Measurements from ENCODE around the gene ARL8B.

The ARL8B gene

GRCh38 chr3:5166846-5167245 is 44.8 kb downstream of the ARL8B start:
- no peak overlapping the region for H3K18ac ChIP-seq (ENCODE audit: low read length)
- H2AK5ac ChIP-seq (ENCODE audit: low read depth, low read length), result no peak overlapping the region
- no peak overlapping the region for H3K9ac ChIP-seq (ENCODE audit: low read depth, low read length, poor library complexity)
- H3K36me3 ChIP-seq (replicated peaks in 1 of 2; ENCODE audit: control insufficient read depth in 2 of 2, insufficient read depth in 2 of 2, low read length in 2 of 2), result peaks cover 0 to 16% of the 10 kb centered on the region in 2 donors
- no peaks in the 10 kb centered on the region for H3K9me3 ChIP-seq (replicated peaks in 1 of 2; ENCODE audit: control insufficient read depth in 2 of 2, insufficient read depth in 1 of 2, low read depth in 1 of 2, low read length in 2 of 2)
- no peak overlapping the region for H4K8ac ChIP-seq (ENCODE audit: low read depth, low read length)
- no peak overlapping the region for H3K4me2 ChIP-seq (ENCODE audit: insufficient read depth, low read length, poor library complexity, severe bottlenecking)
- H4K91ac ChIP-seq (ENCODE audit: low read depth, low read length, poor library complexity), result no peak overlapping the region
- H3K27ac ChIP-seq (replicated peaks; ENCODE audit: low read length), result no peak overlapping the region
- H3K79me1 ChIP-seq (ENCODE audit: low read depth, low read length), result no peaks in the 10 kb centered on the region
- no peak overlapping the region for H2BK120ac ChIP-seq (ENCODE audit: low read depth, low read length)
- WGBS, 2 donors (ENCODE audit: extremely low coverage in 2 of 2, insufficient read length in 2 of 2, insufficient replicate concordance in 1 of 2), result no CpG with 5 or more reads among the region's 2 CpGs
- no peak overlapping the region for H3K4ac ChIP-seq (ENCODE audit: low read length)
- H2BK15ac ChIP-seq (ENCODE audit: low read length), result no peak overlapping the region
- H2BK5ac ChIP-seq (ENCODE audit: low read length), result no peak overlapping the region
- no peak overlapping the region for H2BK12ac ChIP-seq (ENCODE audit: low read length)
- H3K23ac ChIP-seq (ENCODE audit: low read depth, low read length, poor library complexity), result no peak overlapping the region
- no peak overlapping the region for H2AFZ ChIP-seq (ENCODE audit: low read length)
- no peak overlapping the region for H3K4me3 ChIP-seq (ENCODE audit: low read length in 2 of 2)
- no peaks in the 10 kb centered on the region for H3K27me3 ChIP-seq (ENCODE audit: control insufficient read depth in 3 of 3, insufficient read depth in 3 of 3, low read depth in 1 of 3, low read length in 3 of 3)
- no peak overlapping the region for H3K14ac ChIP-seq (ENCODE audit: low read length)
- H3K4me1 ChIP-seq (ENCODE audit: control insufficient read depth in 2 of 2, insufficient read depth in 1 of 2, low read depth in 1 of 2, low read length in 2 of 2), result peaks cover 0 to 3% of the 10 kb centered on the region in 2 donors
- no peak for DNase-seq (ENCODE audit: low spot score)

DNA sequence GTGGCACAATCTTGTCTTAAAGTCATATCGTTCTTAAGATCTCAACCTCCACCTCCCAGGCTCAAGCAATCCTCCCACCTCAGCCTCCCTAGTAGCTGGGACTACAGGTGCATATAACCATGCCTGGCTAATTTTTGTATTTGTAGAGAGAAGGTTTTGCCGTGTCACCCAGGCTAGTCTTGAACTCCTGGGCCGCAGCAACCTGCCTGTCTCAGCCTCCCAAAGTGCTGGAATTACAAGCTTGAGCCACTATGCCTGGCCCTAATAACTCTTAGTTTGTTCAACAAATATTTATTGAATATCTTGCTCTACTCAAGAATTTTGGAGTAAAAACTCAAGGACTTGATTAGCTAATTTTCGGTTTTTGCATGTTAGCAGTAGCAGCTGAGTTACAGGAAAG is 46.0 kb downstream of the ARL8B start:
- no peaks in the 10 kb centered on the region for H3K27me3 ChIP-seq (ENCODE audit: control insufficient read depth in 3 of 3, insufficient read depth in 3 of 3, low read depth in 1 of 3, low read length in 3 of 3)
- no peaks in the 10 kb centered on the region for H3K9me3 ChIP-seq (replicated peaks in 1 of 2; ENCODE audit: control insufficient read depth in 2 of 2, insufficient read depth in 1 of 2, low read depth in 1 of 2, low read length in 2 of 2)
- no peak for DNase-seq (ENCODE audit: low spot score)
- H2BK12ac ChIP-seq (ENCODE audit: low read length), result no peak overlapping the region
- H2BK120ac ChIP-seq (ENCODE audit: low read depth, low read length), result no peak overlapping the region
- no peak overlapping the region for H3K9ac ChIP-seq (ENCODE audit: low read depth, low read length, poor library complexity)
- no peak overlapping the region for H3K18ac ChIP-seq (ENCODE audit: low read length)
- H3K79me1 ChIP-seq (ENCODE audit: low read depth, low read length), result no peaks in the 10 kb centered on the region
- no peak overlapping the region for H2AK5ac ChIP-seq (ENCODE audit: low read depth, low read length)
- H2BK5ac ChIP-seq (ENCODE audit: low read length), result no peak overlapping the region
- H3K4me3 ChIP-seq (ENCODE audit: low read length in 2 of 2), result no peak overlapping the region
- no peak overlapping the region for H4K8ac ChIP-seq (ENCODE audit: low read depth, low read length)
- no peak overlapping the region for H3K27ac ChIP-seq (replicated peaks; ENCODE audit: low read length)
- no peak overlapping the region for H3K4me2 ChIP-seq (ENCODE audit: insufficient read depth, low read length, poor library complexity, severe bottlenecking)
- no peak overlapping the region for H2AFZ ChIP-seq (ENCODE audit: low read length)
- H2BK15ac ChIP-seq (ENCODE audit: low read length), result no peak overlapping the region
- no peak overlapping the region for H3K23ac ChIP-seq (ENCODE audit: low read depth, low read length, poor library complexity)
- no peak overlapping the region for H3K14ac ChIP-seq (ENCODE audit: low read length)
- H3K36me3 ChIP-seq (replicated peaks in 1 of 2; ENCODE audit: control insufficient read depth in 2 of 2, insufficient read depth in 2 of 2, low read length in 2 of 2), result peaks cover 4 to 28% of the 10 kb centered on the region in 2 donors
- no peak overlapping the region for H4K91ac ChIP-seq (ENCODE audit: low read depth, low read length, poor library complexity)
- no peak overlapping the region for H3K4ac ChIP-seq (ENCODE audit: low read length)
- WGBS, 2 donors (ENCODE audit: extremely low coverage in 2 of 2, insufficient read length in 2 of 2, insufficient replicate concordance in 1 of 2), result no CpG with 5 or more reads among the region's 4 CpGs
- no peaks in the 10 kb centered on the region for H3K4me1 ChIP-seq (ENCODE audit: control insufficient read depth in 2 of 2, insufficient read depth in 1 of 2, low read depth in 1 of 2, low read length in 2 of 2)

GRCh38 chr3:5169807-5170206 is 47.7 kb downstream of the ARL8B start:
- WGBS, 2 donors (ENCODE audit: extremely low coverage in 2 of 2, insufficient read length in 2 of 2, insufficient replicate concordance in 1 of 2), result no CpG with 5 or more reads among the region's 2 CpGs
- no peak overlapping the region for H2AFZ ChIP-seq (ENCODE audit: low read length)
- H2BK12ac ChIP-seq (ENCODE audit: low read length), result no peak overlapping the region
- no peak overlapping the region for H3K9ac ChIP-seq (ENCODE audit: low read depth, low read length, poor library complexity)
- DNase-seq (ENCODE audit: low spot score), result no peak
- H3K27ac ChIP-seq (replicated peaks; ENCODE audit: low read length), result no peak overlapping the region
- H2AK5ac ChIP-seq (ENCODE audit: low read depth, low read length), result no peak overlapping the region
- H3K18ac ChIP-seq (ENCODE audit: low read length), result no peak overlapping the region
- H3K23ac ChIP-seq (ENCODE audit: low read depth, low read length, poor library complexity), result no peak overlapping the region
- no peak overlapping the region for H2BK5ac ChIP-seq (ENCODE audit: low read length)
- H3K79me1 ChIP-seq (ENCODE audit: low read depth, low read length), result no peaks in the 10 kb centered on the region
- no peak overlapping the region for H2BK15ac ChIP-seq (ENCODE audit: low read length)
- H2BK120ac ChIP-seq (ENCODE audit: low read depth, low read length), result no peak overlapping the region
- no peak overlapping the region for H3K4ac ChIP-seq (ENCODE audit: low read length)
- no peaks in the 10 kb centered on the region for H3K27me3 ChIP-seq (ENCODE audit: control insufficient read depth in 3 of 3, insufficient read depth in 3 of 3, low read depth in 1 of 3, low read length in 3 of 3)
- no peak overlapping the region for H3K4me3 ChIP-seq (ENCODE audit: low read length in 2 of 2)
- H3K4me2 ChIP-seq (ENCODE audit: insufficient read depth, low read length, poor library complexity, severe bottlenecking), result no peak overlapping the region
- peaks cover 5 to 42% of the 10 kb centered on the region in 2 donors for H3K36me3 ChIP-seq (replicated peaks in 1 of 2; ENCODE audit: control insufficient read depth in 2 of 2, insufficient read depth in 2 of 2, low read length in 2 of 2)
- H4K91ac ChIP-seq (ENCODE audit: low read depth, low read length, poor library complexity), result no peak overlapping the region
- no peak overlapping the region for H4K8ac ChIP-seq (ENCODE audit: low read depth, low read length)
- no peaks in the 10 kb centered on the region for H3K9me3 ChIP-seq (replicated peaks in 1 of 2; ENCODE audit: control insufficient read depth in 2 of 2, insufficient read depth in 1 of 2, low read depth in 1 of 2, low read length in 2 of 2)
- H3K4me1 ChIP-seq (ENCODE audit: control insufficient read depth in 2 of 2, insufficient read depth in 1 of 2, low read depth in 1 of 2, low read length in 2 of 2), result no peaks in the 10 kb centered on the region
- H3K14ac ChIP-seq (ENCODE audit: low read length), result no peak overlapping the region

- Histone ChIP-seq H3K4ac (ENCODE audit: low read length) (no peak overlapping the region), H3K4me3 (ENCODE audit: low read length in 2 of 2) (no peak overlapping the region), H3K4me2 (ENCODE audit: insufficient read depth, low read length, poor library complexity, severe bottlenecking) (no peak overlapping the region), H3K9me3 (replicated peaks in 1 of 2; ENCODE audit: control insufficient read depth in 2 of 2, insufficient read depth in 1 of 2, low read depth in 1 of 2, low read length in 2 of 2) (no peaks in the 10 kb centered on the region), H2BK15ac (ENCODE audit: low read length) (no peak overlapping the region), H2BK120ac (ENCODE audit: low read depth, low read length) (no peak overlapping the region), H2BK12ac (ENCODE audit: low read length) (no peak overlapping the region), H3K9ac (ENCODE audit: low read depth, low read length, poor library complexity) (no peak overlapping the region), H2BK5ac (ENCODE audit: low read length) (no peak overlapping the region), H2AFZ (ENCODE audit: low read length) (no peak overlapping the region), H2AK5ac (ENCODE audit: low read depth, low read length) (no peak overlapping the region), H3K79me1 (ENCODE audit: low read depth, low read length) (no peaks in the 10 kb centered on the region), H3K27me3 (ENCODE audit: control insufficient read depth in 3 of 3, insufficient read depth in 3 of 3, low read depth in 1 of 3, low read length in 3 of 3) (no peaks in the 10 kb centered on the region), H3K23ac (ENCODE audit: low read depth, low read length, poor library complexity) (no peak overlapping the region), H3K36me3 (replicated peaks in 1 of 2; ENCODE audit: control insufficient read depth in 2 of 2, insufficient read depth in 2 of 2, low read length in 2 of 2) (peaks cover 7 to 53% of the 10 kb centered on the region in 2 donors), H3K18ac (ENCODE audit: low read length) (no peak overlapping the region), H3K4me1 (ENCODE audit: control insufficient read depth in 2 of 2, insufficient read depth in 1 of 2, low read depth in 1 of 2, low read length in 2 of 2) (no peaks in the 10 kb centered on the region), H3K27ac (replicated peaks; ENCODE audit: low read length) (no peak overlapping the region), H4K8ac (ENCODE audit: low read depth, low read length) (no peak overlapping the region), H3K14ac (ENCODE audit: low read length) (no peak overlapping the region), H4K91ac (ENCODE audit: low read depth, low read length, poor library complexity) (no peak overlapping the region)
- no CpG with 5 or more reads among the region's 5 CpGs for WGBS, 2 donors (ENCODE audit: extremely low coverage in 2 of 2, insufficient read length in 2 of 2, insufficient replicate concordance in 1 of 2)
- no peak for DNase-seq (ENCODE audit: low spot score)
Observed at GRCh38 chr3:5170975-5171374, 48.9 kb downstream of the ARL8B start.

Measured in neuronal stem cell (in vitro differentiated cells).